ENCODE data around the gene MRPS16. TPM values are rescaled to one million over a fixed set of nuclear protein-coding genes. Genes with fewer than 3 reads are reported as not detected.

MRPS16 gene
- total and polyA plus RNA-seq, 9 of the 15 experiments (the other 6 are each of a cell fraction or from before 2014, with no cell fraction given) = 65.0 to 239 (median 146) TPM

DNA sequence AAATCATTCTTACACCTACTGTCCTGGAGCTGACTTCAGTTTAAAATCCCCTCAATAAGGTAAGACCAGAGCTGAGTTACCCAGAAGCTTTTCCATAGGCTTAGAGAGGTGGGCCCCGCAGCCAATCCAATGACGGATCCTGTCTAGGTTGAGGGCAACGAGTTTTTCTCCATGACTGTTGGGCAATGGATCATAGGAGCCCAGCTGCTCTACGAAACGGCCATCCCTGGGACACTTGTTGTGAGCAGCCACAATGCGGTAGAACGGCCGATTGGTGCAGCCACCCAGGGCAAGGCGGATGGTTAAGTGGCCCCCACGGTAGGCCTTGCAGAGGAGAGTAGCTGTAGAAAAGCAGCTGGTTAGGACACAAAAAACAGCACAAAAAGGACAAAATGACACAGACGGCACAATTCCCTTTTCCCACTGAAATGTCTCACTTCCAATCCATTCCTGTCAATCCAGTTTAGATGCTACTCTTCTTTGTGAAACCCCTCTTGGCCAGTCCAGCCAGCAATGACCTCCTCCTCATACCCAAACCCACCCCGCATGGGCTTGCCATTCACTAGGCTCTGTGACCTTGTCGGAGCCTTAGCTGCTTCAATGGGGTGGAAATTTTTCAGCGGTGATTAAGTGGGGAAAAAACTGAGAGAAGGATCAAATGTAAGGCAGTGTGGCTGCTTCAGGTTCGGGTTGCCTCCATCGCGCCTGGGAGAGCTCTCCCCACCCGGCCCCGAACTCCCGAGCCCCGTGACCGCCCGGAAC is 580 bp downstream of the MRPS16 start (continued):
- TF ChIP-seq NR2C2 (CRISPR knock-in tag; IDR thresholded peaks at IDR 0.05) (no peak; the same call in 1 of the 2 replicates), NR2C2 (tag; IDR thresholded peaks at IDR 0.05) (no peak), ZNF696 (CRISPR knock-in tag; conservative IDR thresholded peaks at IDR 0.05) (no peak), NEUROD1 (IDR thresholded peaks at IDR 0.05; ENCODE audit: borderline replicate concordance, low read depth, low read length, partially characterized antibody) (peak; percentile 12), IFI16 (CRISPR knock-in tag; IDR thresholded peaks at IDR 0.05) (no peak), KHSRP (IDR thresholded peaks at IDR 0.05) (0 out of 2 replicates have a peak, but pooled peaks have one; percentile 19), HNRNPH1 (optimal IDR thresholded peaks at IDR 0.05; ENCODE audit: low read depth, low read length) (no peak), HDAC1 (IDR thresholded peaks at IDR 0.05) (no peak), CREM (IDR thresholded peaks at IDR 0.05; ENCODE audit: low read depth) (no peak), NCOA4 (IDR thresholded peaks at IDR 0.05; ENCODE audit: partially characterized antibody) (peak; percentile 39), BRD4 (IDR thresholded peaks at IDR 0.05) (peak; percentile 18; the same call in 1 of the 2 replicates), NFATC3 (IDR thresholded peaks at IDR 0.05) (no peak), ZNF57 (CRISPR knock-in tag; IDR thresholded peaks at IDR 0.05) (peak; percentile 76; the same call in 1 of the 2 replicates), FOXA1 (IDR thresholded peaks at IDR 0.05; ENCODE audit: borderline replicate concordance) (no peak), PRMT5 (CRISPR knock-in tag; IDR thresholded peaks at IDR 0.05) (0 out of 2 replicates have a peak, but pooled peaks have one; percentile 9), PPARD (CRISPR knock-in tag; IDR thresholded peaks at IDR 0.05) (no peak), EP300 (IDR thresholded peaks at IDR 0.05; ENCODE audit: low read length) (no peak)
- TF ChIP-seq, protein P1, sequence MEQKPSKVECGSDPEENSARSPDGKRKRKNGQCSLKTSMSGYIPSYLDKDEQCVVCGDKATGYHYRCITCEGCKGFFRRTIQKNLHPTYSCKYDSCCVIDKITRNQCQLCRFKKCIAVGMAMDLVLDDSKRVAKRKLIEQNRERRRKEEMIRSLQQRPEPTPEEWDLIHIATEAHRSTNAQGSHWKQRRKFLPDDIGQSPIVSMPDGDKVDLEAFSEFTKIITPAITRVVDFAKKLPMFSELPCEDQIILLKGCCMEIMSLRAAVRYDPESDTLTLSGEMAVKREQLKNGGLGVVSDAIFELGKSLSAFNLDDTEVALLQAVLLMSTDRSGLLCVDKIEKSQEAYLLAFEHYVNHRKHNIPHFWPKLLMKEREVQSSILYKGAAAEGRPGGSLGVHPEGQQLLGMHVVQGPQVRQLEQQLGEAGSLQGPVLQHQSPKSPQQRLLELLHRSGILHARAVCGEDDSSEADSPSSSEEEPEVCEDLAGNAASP (IDR thresholded peaks at IDR 0.05) = no peak
- TF ChIP-seq, protein P2, sequence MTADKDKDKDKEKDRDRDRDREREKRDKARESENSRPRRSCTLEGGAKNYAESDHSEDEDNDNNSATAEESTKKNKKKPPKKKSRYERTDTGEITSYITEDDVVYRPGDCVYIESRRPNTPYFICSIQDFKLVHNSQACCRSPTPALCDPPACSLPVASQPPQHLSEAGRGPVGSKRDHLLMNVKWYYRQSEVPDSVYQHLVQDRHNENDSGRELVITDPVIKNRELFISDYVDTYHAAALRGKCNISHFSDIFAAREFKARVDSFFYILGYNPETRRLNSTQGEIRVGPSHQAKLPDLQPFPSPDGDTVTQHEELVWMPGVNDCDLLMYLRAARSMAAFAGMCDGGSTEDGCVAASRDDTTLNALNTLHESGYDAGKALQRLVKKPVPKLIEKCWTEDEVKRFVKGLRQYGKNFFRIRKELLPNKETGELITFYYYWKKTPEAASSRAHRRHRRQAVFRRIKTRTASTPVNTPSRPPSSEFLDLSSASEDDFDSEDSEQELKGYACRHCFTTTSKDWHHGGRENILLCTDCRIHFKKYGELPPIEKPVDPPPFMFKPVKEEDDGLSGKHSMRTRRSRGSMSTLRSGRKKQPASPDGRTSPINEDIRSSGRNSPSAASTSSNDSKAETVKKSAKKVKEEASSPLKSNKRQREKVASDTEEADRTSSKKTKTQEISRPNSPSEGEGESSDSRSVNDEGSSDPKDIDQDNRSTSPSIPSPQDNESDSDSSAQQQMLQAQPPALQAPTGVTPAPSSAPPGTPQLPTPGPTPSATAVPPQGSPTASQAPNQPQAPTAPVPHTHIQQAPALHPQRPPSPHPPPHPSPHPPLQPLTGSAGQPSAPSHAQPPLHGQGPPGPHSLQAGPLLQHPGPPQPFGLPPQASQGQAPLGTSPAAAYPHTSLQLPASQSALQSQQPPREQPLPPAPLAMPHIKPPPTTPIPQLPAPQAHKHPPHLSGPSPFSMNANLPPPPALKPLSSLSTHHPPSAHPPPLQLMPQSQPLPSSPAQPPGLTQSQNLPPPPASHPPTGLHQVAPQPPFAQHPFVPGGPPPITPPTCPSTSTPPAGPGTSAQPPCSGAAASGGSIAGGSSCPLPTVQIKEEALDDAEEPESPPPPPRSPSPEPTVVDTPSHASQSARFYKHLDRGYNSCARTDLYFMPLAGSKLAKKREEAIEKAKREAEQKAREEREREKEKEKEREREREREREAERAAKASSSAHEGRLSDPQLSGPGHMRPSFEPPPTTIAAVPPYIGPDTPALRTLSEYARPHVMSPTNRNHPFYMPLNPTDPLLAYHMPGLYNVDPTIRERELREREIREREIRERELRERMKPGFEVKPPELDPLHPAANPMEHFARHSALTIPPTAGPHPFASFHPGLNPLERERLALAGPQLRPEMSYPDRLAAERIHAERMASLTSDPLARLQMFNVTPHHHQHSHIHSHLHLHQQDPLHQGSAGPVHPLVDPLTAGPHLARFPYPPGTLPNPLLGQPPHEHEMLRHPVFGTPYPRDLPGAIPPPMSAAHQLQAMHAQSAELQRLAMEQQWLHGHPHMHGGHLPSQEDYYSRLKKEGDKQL (CRISPR knock-in tag; IDR thresholded peaks at IDR 0.05; ENCODE audit: borderline replicate concordance) = peak; percentile 11; the same call in 1 of the 2 replicates
- TF ChIP-seq, protein P3, sequence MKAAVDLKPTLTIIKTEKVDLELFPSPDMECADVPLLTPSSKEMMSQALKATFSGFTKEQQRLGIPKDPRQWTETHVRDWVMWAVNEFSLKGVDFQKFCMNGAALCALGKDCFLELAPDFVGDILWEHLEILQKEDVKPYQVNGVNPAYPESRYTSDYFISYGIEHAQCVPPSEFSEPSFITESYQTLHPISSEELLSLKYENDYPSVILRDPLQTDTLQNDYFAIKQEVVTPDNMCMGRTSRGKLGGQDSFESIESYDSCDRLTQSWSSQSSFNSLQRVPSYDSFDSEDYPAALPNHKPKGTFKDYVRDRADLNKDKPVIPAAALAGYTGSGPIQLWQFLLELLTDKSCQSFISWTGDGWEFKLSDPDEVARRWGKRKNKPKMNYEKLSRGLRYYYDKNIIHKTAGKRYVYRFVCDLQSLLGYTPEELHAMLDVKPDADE (conservative IDR thresholded peaks at IDR 0.05; ENCODE audit: control insufficient read depth, low read depth, low read length) = no peak
- TF ChIP-seq, protein P4, sequence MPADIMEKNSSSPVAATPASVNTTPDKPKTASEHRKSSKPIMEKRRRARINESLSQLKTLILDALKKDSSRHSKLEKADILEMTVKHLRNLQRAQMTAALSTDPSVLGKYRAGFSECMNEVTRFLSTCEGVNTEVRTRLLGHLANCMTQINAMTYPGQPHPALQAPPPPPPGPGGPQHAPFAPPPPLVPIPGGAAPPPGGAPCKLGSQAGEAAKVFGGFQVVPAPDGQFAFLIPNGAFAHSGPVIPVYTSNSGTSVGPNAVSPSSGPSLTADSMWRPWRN (IDR thresholded peaks at IDR 0.05; ENCODE audit: low read depth) = 0 out of 2 replicates have a peak, but pooled peaks have one; percentile 14
